ENCODE data around the gene SORBS2. TPM values are rescaled to one million over a fixed set of nuclear protein-coding genes. Genes with fewer than 3 reads are reported as not detected.

The SORBS2 gene
- total and polyA plus RNA-seq, 2 of the 4 experiments (the other 2 are of a cell fraction), result 0.18 TPM; not detected in 1

DNA sequence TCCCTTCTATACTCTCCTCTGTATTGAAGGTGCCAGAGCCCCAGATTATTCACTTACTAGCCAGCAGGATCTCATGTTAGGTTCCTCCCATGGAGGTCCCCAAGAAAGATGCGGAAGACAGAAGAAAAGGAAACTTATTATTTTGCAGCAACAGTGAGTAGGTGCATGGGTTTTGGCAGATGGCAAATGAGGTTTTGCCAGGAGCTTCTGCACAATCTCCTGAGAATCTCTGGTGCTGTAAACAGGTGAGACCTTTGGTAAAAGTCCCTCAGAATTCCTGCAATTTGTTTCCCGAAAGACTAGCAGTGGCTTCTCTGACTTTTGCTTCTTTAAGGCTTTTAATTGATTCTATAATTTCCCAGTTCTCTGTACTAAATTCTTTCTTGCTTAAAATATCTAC is 29.5 kb upstream of the SORBS2 start:
- no peak overlapping the region for H2AK9ac ChIP-seq (replicated peaks; ENCODE audit: low read depth, low read length, poor library complexity)
- H3K9me1 ChIP-seq (ENCODE audit: insufficient read depth, low read length), result peaks cover 16% of the 10 kb centered on the region
- H3K27ac ChIP-seq (ENCODE audit: insufficient read depth, low read length), result no peak overlapping the region
- no peak overlapping the region for H2BK20ac ChIP-seq (ENCODE audit: low read depth, low read length)
- H3K4me1 ChIP-seq (ENCODE audit: control insufficient read depth, insufficient read depth, low read length), result peaks cover 24% of the 10 kb centered on the region
- no peak overlapping the region for H3K23ac ChIP-seq (ENCODE audit: low read depth, low read length)
- H3K4me2 ChIP-seq (ENCODE audit: low read depth, low read length), result no peak overlapping the region
- H2AFZ ChIP-seq (replicated peaks; ENCODE audit: low read length, poor library complexity), result no peak overlapping the region
- in situ Hi-C loops (cut with MboI; ENCODE audit: low sequenced_read_pairs) (no loop called here), dilution Hi-C loops (cut with HindIII; ENCODE audit: low sequenced_read_pairs, unreplicated experiment) (no loop called here), intact Hi-C loops (cut with micrococcal nuclease) (no loop called here)
- no peak overlapping the region for H2AK5ac ChIP-seq (ENCODE audit: low read depth, low read length)
- H4K91ac ChIP-seq (ENCODE audit: insufficient read depth, low read depth, low read length), result no peak overlapping the region
- H3K18ac ChIP-seq (ENCODE audit: low read depth, low read length), result no peak overlapping the region
- WGBS, 2 experiments (ENCODE audit: extremely low coverage in 2 of 2, insufficient read length in 1 of 2), result no CpG with 5 or more reads among the region's 2 CpGs
- H3K4ac ChIP-seq (ENCODE audit: low read depth, low read length), result no peak overlapping the region
- POLR2A ChIA-PET (ENCODE audit: unreplicated experiment), result no interaction called here
- no peak for TF ChIP-seq MAFK (IDR thresholded peaks at IDR 0.05; ENCODE audit: low read depth, low read length)
- no peak overlapping the region for H2BK15ac ChIP-seq (ENCODE audit: low read depth, low read length)
- H3K56ac ChIP-seq (ENCODE audit: extremely low read depth, insufficient read depth, low read length), result no peak overlapping the region
- no peak overlapping the region for H4K5ac ChIP-seq (ENCODE audit: low read depth, low read length)
- H2BK5ac ChIP-seq (ENCODE audit: low read depth, low read length, poor library complexity, severe bottlenecking), result no peak overlapping the region
- CTCF ChIA-PET, result no interaction called here
- no peaks in the 10 kb centered on the region for H3K9me3 ChIP-seq (ENCODE audit: control insufficient read depth, insufficient read depth, low read length)
- H3K4me3 ChIP-seq (ENCODE audit: insufficient read depth, low read depth, low read length), result no peak overlapping the region
- no peak for ATAC-seq (ENCODE audit: low read depth)
- H4K20me1 ChIP-seq (ENCODE audit: insufficient read depth, low read length), result no peaks in the 10 kb centered on the region
- no peak for DNase-seq
- no peak overlapping the region for H2BK120ac ChIP-seq (ENCODE audit: low read depth, low read length)
- H3K14ac ChIP-seq (replicated peaks; ENCODE audit: low read depth, low read length), result no peak overlapping the region
- H3K9ac ChIP-seq (ENCODE audit: low read depth, low read length), result no peak overlapping the region
- no peaks in the 10 kb centered on the region for H3K27me3 ChIP-seq (ENCODE audit: control insufficient read depth, insufficient read depth, low read length)
- BruUV-seq (replicated peaks), result no TSS peak
- H4K8ac ChIP-seq (ENCODE audit: low read depth in 2 of 2, low read length in 2 of 2), result no peak overlapping the region
- H3K79me1 ChIP-seq (ENCODE audit: low read depth in 1 of 2, low read length in 2 of 2), result no peaks in the 10 kb centered on the region
- no peaks in the 10 kb centered on the region for H3K36me3 ChIP-seq (ENCODE audit: control insufficient read depth, insufficient read depth, low read length)

Data from IMR-90 (cell line).